Measurements from ENCODE around the gene DLGAP4. TPM values are rescaled to one million over a fixed set of nuclear protein-coding genes. Genes with fewer than 3 reads are reported as not detected.

Gene DLGAP4
- total RNA-seq, 2 experiments from 2014 or later: 11.5 to 13.1 TPM

GRCh38 chr20:36384022-36384619 is 78.0 kb downstream of the DLGAP4 start:
- H3K9me3 Mint-ChIP-seq: no peaks in the 10 kb centered on the region
- H3K4me1 Mint-ChIP-seq (ENCODE audit: low read depth): no peaks in the 10 kb centered on the region
- intact Hi-C loops (cut with micrococcal nuclease): no loop called here
- POLR2A ChIA-PET: no interaction called here
- H3K36me3 Mint-ChIP-seq (ENCODE audit: low read depth): no peaks in the 10 kb centered on the region
- H3K4me3 Mint-ChIP-seq: no peak overlapping the region
- peak; percentile 88 for ATAC-seq
- peaks cover 2% of the 10 kb centered on the region for H3K27me3 Mint-ChIP-seq
- DNase-seq: peak; percentile 62
- CTCF ChIA-PET: no interaction called here
- no peak for TF ChIP-seq CTCF (IDR thresholded peaks at IDR 0.05)
- H3K27ac Mint-ChIP-seq: no peak overlapping the region

GRCh38 chr20:36385503-36385902 is 79.4 kb downstream of the DLGAP4 start:
- DNase-seq (no peak), ATAC-seq (no peak)
- ChIA-PET CTCF (interaction anchor here (1.0 kb wide), 1 partner anchor 14 kb away, joined by 4 read pairs; no protein-coding TSS in a partner anchor), POLR2A (no interaction called here)
- Mint-ChIP-seq H3K27ac (no peak overlapping the region), H3K27me3 (no peaks in the 10 kb centered on the region), H3K9me3 (no peaks in the 10 kb centered on the region), H3K4me3 (no peak overlapping the region), H3K36me3 (ENCODE audit: low read depth) (no peaks in the 10 kb centered on the region), H3K4me1 (ENCODE audit: low read depth) (no peaks in the 10 kb centered on the region)
- TF ChIP-seq CTCF (IDR thresholded peaks at IDR 0.05): no peak
- intact Hi-C loops (cut with micrococcal nuclease): no loop called here

GRCh38 chr20:36386236-36386635 is 80.1 kb downstream of the DLGAP4 start:
- Mint-ChIP-seq H3K27me3 (no peaks in the 10 kb centered on the region), H3K4me1 (ENCODE audit: low read depth) (no peaks in the 10 kb centered on the region), H3K4me3 (no peak overlapping the region), H3K36me3 (ENCODE audit: low read depth) (no peaks in the 10 kb centered on the region), H3K9me3 (no peaks in the 10 kb centered on the region), H3K27ac (no peak overlapping the region)
- intact Hi-C loops (cut with micrococcal nuclease): no loop called here
- POLR2A ChIA-PET: no interaction called here
- DNase-seq: no peak
- ATAC-seq: no peak
- CTCF ChIA-PET: no interaction called here
- no peak for TF ChIP-seq CTCF (IDR thresholded peaks at IDR 0.05)

GRCh38 chr20:36390269-36390668 is 84.1 kb downstream of the DLGAP4 start:
- no peak overlapping the region for H3K4me3 Mint-ChIP-seq
- H3K27me3 Mint-ChIP-seq: no peaks in the 10 kb centered on the region
- TF ChIP-seq CTCF (IDR thresholded peaks at IDR 0.05): no peak
- ATAC-seq: no peak
- H3K9me3 Mint-ChIP-seq: no peaks in the 10 kb centered on the region
- no peak for DNase-seq
- H3K27ac Mint-ChIP-seq: no peak overlapping the region
- H3K36me3 Mint-ChIP-seq (ENCODE audit: low read depth): no peaks in the 10 kb centered on the region
- intact Hi-C loops (cut with micrococcal nuclease): no loop called here
- POLR2A ChIA-PET: no interaction called here
- CTCF ChIA-PET: interaction anchor here (0.9 to 1.6 kb wide), 3 partner anchors 9 to 117 kb away, joined by 4 to 7 read pairs (median 4); no protein-coding TSS in a partner anchor
- no peaks in the 10 kb centered on the region for H3K4me1 Mint-ChIP-seq (ENCODE audit: low read depth)

- POLR2A ChIA-PET: no interaction called here
- intact Hi-C loops (cut with micrococcal nuclease): no loop called here
- DNase-seq: no peak
- Mint-ChIP-seq H3K9me3 (no peaks in the 10 kb centered on the region), H3K4me3 (no peak overlapping the region), H3K27ac (no peak overlapping the region), H3K27me3 (no peaks in the 10 kb centered on the region), H3K36me3 (ENCODE audit: low read depth) (no peaks in the 10 kb centered on the region), H3K4me1 (ENCODE audit: low read depth) (no peaks in the 10 kb centered on the region)
- TF ChIP-seq CTCF (IDR thresholded peaks at IDR 0.05): no peak
- CTCF ChIA-PET: interaction anchor here (0.9 to 1.6 kb wide), 3 partner anchors 8 to 118 kb away, joined by 4 to 7 read pairs (median 4); no protein-coding TSS in a partner anchor
- no peak for ATAC-seq
Observed at GRCh38 chr20:36390719-36391415, 84.7 kb downstream of the DLGAP4 start.
